Heart right ventricle (tissue), 16 donors: ENCODE data around the gene CNOT6L. TPM values are rescaled to one million over a fixed set of nuclear protein-coding genes. Genes with fewer than 3 reads are reported as not detected.
A peak's percentile ranks its signal among the peaks of the same experiment; 100 is the strongest.

Source experiments
- ATAC-seq, 8 donors: fragments of 200-7000 bp; cut with Tn5 transposase; one replicate each; pipeline ENCODE4 v1.9.1; 2020; ENCODE audit warnings: mild to moderate bottlenecking in 8 of 8, moderate library complexity in 8 of 8, moderate number of reproducible peaks in 1 of 8
- DNase-seq, 2 donors: peaks; one replicate each; pipeline ENCODE4 v3.0.0-alpha.2; 2020
- H3K27ac ChIP-seq, 10 donors: fragments of 200-600 bp; sonication (generic) in 2 of 10; one replicate each; pipeline versions ENCODE4 v1.5.0 to v1.8.0; 2020 to 2022; ENCODE audit warnings: mild to moderate bottlenecking in 3 of 10
- H3K27me3 ChIP-seq, 7 donors: fragments of 200-600 bp; one replicate each; pipeline ENCODE4 v1.8.0; 2021 to 2022; ENCODE audit warnings: mild to moderate bottlenecking in 2 of 7
- H3K36me3 ChIP-seq, 9 donors: fragments of 200-600 bp; sonication (generic) in 1 of 9; one replicate each; pipeline versions ENCODE4 v1.5.0 to v1.8.0; 2020 to 2022; ENCODE audit warnings: mild to moderate bottlenecking in 2 of 9
- H3K4me1 ChIP-seq, 9 donors: fragments of 200-600 bp; sonication (generic) in 1 of 9; one replicate each; pipeline versions ENCODE4 v1.5.0 to v1.8.0; 2020 to 2022; ENCODE audit warnings: mild to moderate bottlenecking in 4 of 9
- H3K4me3 ChIP-seq, 10 donors: fragments of 200-600 bp; sonication (generic) in 2 of 10; one replicate each; pipeline versions ENCODE4 v1.5.0 to v1.8.0; 2020 to 2022; ENCODE audit warnings: mild to moderate bottlenecking in 7 of 10, moderate library complexity in 2 of 10
- H3K9me3 ChIP-seq, 11 donors: fragments of 200-600 bp in 10 of 11; sonication (generic) in 2 of 11; one replicate each; pipeline versions ENCODE4 v1.5.0 to v1.8.0; 2013 to 2022; ENCODE audit warnings: mild to moderate bottlenecking in 2 of 11, control low read depth in 1 of 11, moderate library complexity in 1 of 11
- CTCF ChIP-seq, 9 donors: fragments of 200-600 bp; sonication (generic) in 2 of 9; IDR thresholded peaks; one replicate each; pipeline versions ENCODE4 v1.5.0 to v1.8.0; 2021 to 2022; ENCODE audit warnings: antibody characterized with exemption in 9 of 9, mild to moderate bottlenecking in 5 of 9, moderate library complexity in 1 of 9
- WGBS, 2 donors: extraction: QIAGEN DNeasy Blood & Tissue Kit; methylation state at CpG; one replicate each; pipeline ENCODE4 v1.1.7; 2013; ENCODE audit warnings: inconsistent platforms in 1 of 2; 5-methylcytosine and 5-hydroxymethylcytosine counted together
- intact Hi-C, 10 donors: fragments of 100-400 bp; cut with DNase I; formaldehyde crosslinking; loops; one replicate each; pipeline versions ENCODE4 v1.11.1 to v1.14.2; 2022
- polyA plus RNA-seq, 2 donors: library from polyadenylated mRNA; stranded (reverse); fragments of 200-250 nt; gene quantifications; one replicate each; pipeline ENCODE4 v1.2.3, GENCODE V29; 2013
- total RNA-seq, 10 donors: library from RNA; stranded (reverse); fragmentation: NEBNext Ultra II Directional in 3 of 10; extraction: Animal tissue kit (Norgen Biotek cat#: 25700) in 3 of 10; gene quantifications; one replicate each; pipeline versions ENCODE4 v1.2.1 to v1.2.4, GENCODE V29; 2021 to 2023
- donor health status: Arrhythmogenic right ventricular cardiomyopathy.
- donor health status: ischemic (EF 13 %, LVEDD 7.1; RV severe dilation, severe dysfunction).
- donor health status: healthy with polysubstance abuse.
- donor health status: DM: no; HTN: yes; CAD: no.
- donor health status: DM: no; HTN: no; CAD: no.
- donor health status: ischemic (EF 25% LVEDD 6.9; RV normal size, moderate dysfunction).
- donor health status: ischemic (EF 25% LVEDD 5.7; RV mildly dilated, moderate dysfunction).
- donor health status: healthy.
- donor health status: DM: yes; HTN: yes; CAD: no.
- donor health status: Ischemic cardiomyopathy.
- donor health status: ischemic (EF 35%, LVEDD 5.7; RV mildly dilated, moderate dysfunction).
- donor health status: nonischemic (EF 11% LVEDD 7.7; RV severe dilation, severe dysfunction).
- donor health status: DM: yes; HTN: yes; CAD: no.
- donor health status: PGD.
- donor health status: ischemic (EF 29% LVEDD 5.4; RV normal size, mild dysfunction).
- donor health status: nonischemic (EF 23%, LVEDD 6.1; RV moderate dilation, normal function).

The CNOT6L gene
- total and polyA plus RNA-seq, 12 donors, result 3.2 to 32.2 (median 23.2) TPM

DNA sequence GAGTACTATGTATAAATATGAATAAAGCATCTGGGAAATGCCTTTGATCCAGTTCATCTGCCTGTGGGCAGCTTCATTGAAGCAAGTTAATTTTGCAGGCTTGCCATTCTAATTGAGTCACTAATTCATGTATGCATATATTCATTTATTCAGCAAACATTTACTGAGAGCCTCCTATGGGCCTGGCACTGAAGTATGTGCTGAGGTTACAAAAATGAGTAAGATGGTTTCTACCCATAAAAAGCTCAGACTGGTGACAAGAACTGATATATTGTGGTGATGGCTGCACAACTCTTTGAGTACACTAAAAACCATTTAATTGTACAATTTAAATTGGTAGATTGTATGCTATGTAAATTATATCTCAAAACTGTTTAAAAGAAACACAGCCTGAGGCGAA lies 42.3 kb upstream of the CNOT6L start:
- Histone ChIP-seq H3K36me3 (peaks cover 0 to 17% (median 0%) of the 10 kb centered on the region in 9 donors), H3K27me3 (no peaks in the 10 kb centered on the region), H3K27ac (peak overlapping the region in 9 of 10 donors; percentile 93 to 99 (median 96)), H3K4me1 (peaks cover 0 to 36% (median 14%) of the 10 kb centered on the region in 9 donors), H3K4me3 (peak overlapping the region in 7 of 10 donors; percentile 65 to 85 (median 70)), H3K9me3 (no peaks in the 10 kb centered on the region)
- DNase-seq (no peak), ATAC-seq (no peak)
- TF ChIP-seq CTCF (IDR thresholded peaks at IDR 0.05), result no peak
- intact Hi-C loops, result loop anchor here in 3 of 10 donors (5.0 to 10.0 kb wide), 3 partner anchors 47 to 244 kb away; partner anchors contain the start of gene CNOT6L (in 1 of the 3)
- WGBS, 2 donors, result 94 to 96% methylated on average over 1 of the region's 1 CpG

DNA sequence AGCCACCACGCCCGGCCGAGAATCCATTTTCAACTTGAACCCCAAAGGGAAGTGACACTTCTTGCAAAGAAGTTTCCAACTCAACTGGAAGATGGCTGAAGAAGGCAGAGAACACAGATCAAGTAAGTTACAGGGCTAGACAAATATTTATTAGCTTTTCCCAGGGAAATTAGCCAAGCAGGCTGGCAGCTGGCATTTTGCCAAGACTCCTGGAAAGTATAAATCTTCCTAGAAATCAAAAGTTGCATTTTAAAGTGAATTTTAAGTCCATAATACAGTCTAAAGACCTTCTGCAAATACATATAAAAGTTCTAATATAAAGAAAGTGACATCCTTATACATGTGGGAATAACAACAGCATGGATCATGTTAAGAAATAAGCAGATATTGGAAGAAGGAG lies 40.1 kb upstream of the CNOT6L start:
- Histone ChIP-seq H3K4me1 (peaks cover 0 to 53% (median 24%) of the 10 kb centered on the region in 9 donors), H3K9me3 (no peaks in the 10 kb centered on the region), H3K36me3 (no peaks in the 10 kb centered on the region), H3K27me3 (no peaks in the 10 kb centered on the region), H3K4me3 (no peak overlapping the region), H3K27ac (no peak overlapping the region)
- 100% methylated on average over 3 of the region's 3 CpGs for WGBS, 2 donors
- intact Hi-C loops, result loop anchor here in 1 of 10 donors (5.0 kb wide), 1 partner anchor 42 kb away; the partner anchor contains the start of gene CNOT6L
- TF ChIP-seq CTCF (IDR thresholded peaks at IDR 0.05), result no peak
- ATAC-seq (no peak), DNase-seq (no peak)

GRCh38 chr4:77856152-77856551 lies 37.0 kb upstream of the CNOT6L start:
- no peak for ATAC-seq
- 74 to 78% methylated on average over 1 of the region's 1 CpG for WGBS, 2 donors
- no peaks in the 10 kb centered on the region for H3K9me3 ChIP-seq
- DNase-seq, result no peak
- H3K27me3 ChIP-seq, result no peaks in the 10 kb centered on the region
- intact Hi-C loops, result loop anchor here in 2 of 10 donors (1.0 to 5.0 kb wide), 2 partner anchors 35 to 39 kb away; partner anchors contain the start of gene CNOT6L (in 1 of the 2)
- peaks cover 0 to 59% (median 27%) of the 10 kb centered on the region in 9 donors for H3K4me1 ChIP-seq
- H3K27ac ChIP-seq, result peak overlapping the region in 8 of 10 donors; percentile 5 to 88 (median 61)
- no peak overlapping the region for H3K4me3 ChIP-seq
- no peaks in the 10 kb centered on the region for H3K36me3 ChIP-seq
- TF ChIP-seq CTCF (IDR thresholded peaks at IDR 0.05), result no peak

DNA sequence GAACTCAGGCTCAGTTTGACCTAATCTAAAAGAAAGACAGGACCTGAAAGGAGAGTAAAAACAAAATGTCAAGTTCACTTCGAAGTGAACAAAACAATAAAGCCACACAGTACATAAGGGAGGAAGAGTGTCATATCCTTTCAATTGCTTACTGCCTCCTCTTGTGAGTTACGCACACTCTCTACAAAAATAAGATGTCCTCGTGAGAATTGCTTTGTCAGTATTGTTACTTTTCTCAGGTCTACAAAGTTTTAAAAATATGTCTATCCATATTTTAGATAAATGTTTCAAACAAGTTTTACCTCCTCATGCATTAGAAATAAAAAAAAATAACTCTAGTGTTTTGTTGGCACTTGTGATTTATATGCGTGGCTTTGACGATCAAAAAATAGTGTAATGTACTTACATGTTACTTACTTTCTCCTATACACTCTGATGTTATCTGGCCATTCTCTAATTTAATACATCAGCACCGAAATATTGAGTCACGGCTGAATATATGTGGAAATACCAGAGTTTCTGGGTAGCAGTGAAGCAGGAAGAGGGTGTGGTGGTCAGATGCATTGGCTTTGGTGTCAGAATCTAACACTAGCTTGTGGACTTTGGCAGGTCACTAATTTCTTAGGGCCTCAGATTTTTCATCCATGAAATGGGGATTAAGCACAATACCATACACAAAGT lies 35.4 kb upstream of the CNOT6L start:
- H3K9me3 ChIP-seq, result no peaks in the 10 kb centered on the region
- DNase-seq (peak in 1 of 2 donors; percentile 23), ATAC-seq (peak in 7 of 8 donors; percentile 43 to 93 (median 89))
- intact Hi-C loops, result loop anchor here in 1 of 10 donors (5.0 kb wide), 1 partner anchor 37 kb away; the partner anchor contains the start of gene CNOT6L
- H3K27ac ChIP-seq, result peak overlapping the region; percentile 66 to 89 (median 78)
- TF ChIP-seq CTCF (IDR thresholded peaks at IDR 0.05), result no peak
- peaks cover 0 to 58% (median 24%) of the 10 kb centered on the region in 9 donors for H3K4me1 ChIP-seq
- no peaks in the 10 kb centered on the region for H3K27me3 ChIP-seq
- WGBS, 2 donors, result 52 to 61% methylated on average over 7 of the region's 7 CpGs
- peak overlapping the region in 2 of 10 donors; percentile 1 to 6 for H3K4me3 ChIP-seq
- H3K36me3 ChIP-seq, result no peaks in the 10 kb centered on the region
